ENCODE results near the gene MARCKSL1.
"Not testable (repeated sequence)": the region's sequence is repeated elsewhere in the genome, so short reads cannot be mapped to it uniquely, and the experiment has no call there.

MARCKSL1 gene, protein sequence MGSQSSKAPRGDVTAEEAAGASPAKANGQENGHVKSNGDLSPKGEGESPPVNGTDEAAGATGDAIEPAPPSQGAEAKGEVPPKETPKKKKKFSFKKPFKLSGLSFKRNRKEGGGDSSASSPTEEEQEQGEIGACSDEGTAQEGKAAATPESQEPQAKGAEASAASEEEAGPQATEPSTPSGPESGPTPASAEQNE

DNA sequence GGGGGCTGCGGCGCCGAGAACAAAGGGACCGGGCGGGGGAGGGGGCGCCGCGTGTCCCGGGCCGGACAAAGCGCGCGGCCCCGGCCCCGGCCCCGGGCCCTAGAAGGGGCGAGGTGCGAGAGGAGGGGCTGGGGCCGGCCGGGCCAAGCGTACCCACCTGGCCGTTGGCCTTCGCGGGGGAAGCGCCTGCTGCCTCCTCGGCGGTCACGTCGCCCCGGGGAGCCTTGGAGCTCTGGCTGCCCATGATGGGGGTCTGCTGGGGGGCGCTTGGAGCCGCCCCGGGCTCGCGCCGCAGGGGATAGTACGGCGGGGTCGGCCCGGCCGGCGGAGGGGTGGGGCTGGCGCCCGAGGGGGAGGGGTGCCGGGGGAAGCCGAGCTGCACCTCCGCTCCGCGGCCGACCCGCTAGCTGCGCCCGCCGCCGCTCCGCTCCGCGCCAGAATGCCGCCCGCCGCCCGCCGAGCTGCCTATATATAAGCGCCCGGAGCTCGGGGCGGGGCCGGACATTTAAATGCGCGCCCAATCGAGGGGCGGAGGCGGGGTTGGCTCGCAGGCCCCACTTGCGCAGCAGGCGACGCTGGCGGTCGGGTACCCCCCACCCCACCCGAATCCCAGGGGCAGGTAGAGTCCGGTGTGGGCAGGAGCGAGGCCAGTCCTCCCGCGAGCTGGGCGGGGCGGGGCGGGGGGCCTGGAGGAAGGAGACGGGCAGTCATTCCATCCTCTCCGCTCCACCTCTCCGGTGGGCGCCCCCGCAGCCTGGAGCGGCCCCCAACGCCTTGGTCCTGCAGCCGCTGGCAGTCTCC lies at the start of gene MARCKSL1:
TSS of gene MARCKSL1 (minus strand) at position 444 of the 801 bp plus-strand sequence. CDS start at position 244, 200 bp downstream.
- peak; percentile 86 for DNase-seq

- no peak for DNase-seq
Observed at GRCh38 chr1:32380057-32380456, 44.0 kb upstream of the MARCKSL1 start.

DNA sequence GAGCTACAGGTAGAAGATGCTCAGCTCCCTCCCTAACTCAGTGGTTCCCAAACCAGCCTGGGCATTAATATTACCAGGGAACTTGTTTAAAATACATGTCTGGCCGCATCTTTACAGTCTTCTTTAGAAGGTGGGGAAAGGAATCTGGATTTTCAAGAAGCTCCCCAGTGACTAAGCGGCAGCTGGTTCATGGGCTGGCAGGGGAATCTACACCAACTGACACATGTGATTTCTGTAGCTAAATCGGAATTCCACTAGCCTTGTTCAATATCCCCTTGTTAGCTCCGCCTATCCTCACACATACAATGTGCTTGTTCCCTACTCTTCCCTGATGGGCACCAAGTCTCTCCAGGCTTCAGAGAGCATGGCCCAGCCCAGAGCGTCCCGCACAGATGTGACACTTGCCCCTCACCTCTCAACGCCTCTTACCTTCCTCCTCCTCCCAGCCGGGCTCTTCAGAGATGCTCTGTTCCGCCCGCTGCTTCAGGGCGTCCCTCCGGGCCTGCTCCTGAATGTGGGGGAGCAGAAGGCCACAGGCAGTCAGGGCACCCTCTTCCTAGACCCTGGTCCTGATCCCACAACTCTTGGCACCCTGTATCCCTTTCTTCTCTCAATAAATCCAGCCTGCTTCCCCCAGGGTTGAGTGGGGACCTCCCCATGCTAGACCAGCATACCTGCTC lies 41.6 kb upstream of the MARCKSL1 start:
- DNase-seq = no peak

GRCh38 chr1:32376199-32376598 lies 40.2 kb upstream of the MARCKSL1 start:
- DNase-seq = no peak

DNA sequence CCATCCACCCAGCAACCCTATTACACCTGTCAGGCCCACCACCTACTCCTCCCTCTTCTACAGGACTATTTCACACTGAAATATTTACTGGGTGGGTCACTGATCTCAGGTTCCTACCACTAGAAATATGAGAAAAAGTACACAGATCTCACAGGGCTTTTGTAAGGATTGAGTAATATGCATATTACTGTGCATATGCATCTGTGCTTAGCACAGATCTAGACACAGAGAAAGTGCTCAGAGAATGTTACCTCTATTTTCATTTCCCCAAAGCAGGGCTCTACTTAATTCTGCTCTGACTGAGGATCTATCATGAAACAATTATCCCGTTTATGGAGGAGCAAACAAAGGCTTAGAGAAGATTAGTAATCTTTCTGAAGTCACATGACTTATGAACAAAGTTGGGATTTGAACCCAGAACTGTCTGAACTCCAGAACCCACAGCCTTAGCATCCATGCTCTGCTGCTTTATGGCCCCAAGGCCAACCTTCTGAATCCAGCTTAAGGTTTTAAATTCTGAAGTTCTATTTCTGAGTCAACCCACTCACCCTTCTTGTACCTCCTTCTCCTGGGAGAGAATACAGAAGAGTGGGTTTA lies 38.1 kb upstream of the MARCKSL1 start:
- no peak for DNase-seq

GRCh38 chr1:32372149-32372756 lies 36.2 kb upstream of the MARCKSL1 start:
- DNase-seq = peak; percentile 63

- no peak for DNase-seq
Observed at GRCh38 chr1:32367912-32368635, 32.0 kb upstream of the MARCKSL1 start.

GRCh38 chr1:32365445-32365844 lies 29.4 kb upstream of the MARCKSL1 start:
- DNase-seq = no peak

DNA sequence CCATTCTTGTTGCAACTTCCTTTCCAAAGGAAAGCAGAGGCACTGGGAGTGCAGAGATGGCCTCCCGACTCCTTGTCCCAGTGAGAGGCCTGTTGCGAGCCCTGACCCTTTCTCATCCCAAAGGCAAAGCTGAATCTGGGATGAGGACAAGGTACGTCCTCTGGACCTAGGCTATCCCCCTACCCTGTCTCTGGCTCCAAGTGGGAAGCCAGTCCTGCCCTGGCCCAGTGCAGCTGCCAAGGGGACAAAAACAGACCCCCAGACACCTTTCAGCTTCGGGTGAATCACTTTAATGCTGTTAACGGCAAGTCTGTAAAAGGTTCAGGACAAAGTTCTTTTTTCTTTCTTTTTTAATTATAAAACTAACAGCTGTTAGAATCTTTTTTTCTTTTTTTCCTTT lies 28.8 kb upstream of the MARCKSL1 start:
- no peak for DNase-seq

DNA sequence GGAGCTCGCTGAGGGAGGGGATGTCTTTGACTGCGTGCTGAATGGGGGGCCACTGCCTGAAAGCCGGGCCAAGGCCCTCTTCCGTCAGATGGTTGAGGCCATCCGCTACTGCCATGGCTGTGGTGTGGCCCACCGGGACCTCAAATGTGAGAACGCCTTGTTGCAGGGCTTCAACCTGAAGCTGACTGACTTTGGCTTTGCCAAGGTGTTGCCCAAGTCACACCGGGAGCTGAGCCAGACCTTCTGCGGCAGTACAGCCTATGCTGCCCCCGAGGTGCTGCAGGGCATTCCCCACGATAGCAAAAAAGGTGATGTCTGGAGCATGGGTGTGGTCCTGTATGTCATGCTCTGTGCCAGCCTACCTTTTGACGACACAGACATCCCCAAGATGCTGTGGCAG lies 27.7 kb upstream of the MARCKSL1 start:
- DNase-seq = no peak

DNA sequence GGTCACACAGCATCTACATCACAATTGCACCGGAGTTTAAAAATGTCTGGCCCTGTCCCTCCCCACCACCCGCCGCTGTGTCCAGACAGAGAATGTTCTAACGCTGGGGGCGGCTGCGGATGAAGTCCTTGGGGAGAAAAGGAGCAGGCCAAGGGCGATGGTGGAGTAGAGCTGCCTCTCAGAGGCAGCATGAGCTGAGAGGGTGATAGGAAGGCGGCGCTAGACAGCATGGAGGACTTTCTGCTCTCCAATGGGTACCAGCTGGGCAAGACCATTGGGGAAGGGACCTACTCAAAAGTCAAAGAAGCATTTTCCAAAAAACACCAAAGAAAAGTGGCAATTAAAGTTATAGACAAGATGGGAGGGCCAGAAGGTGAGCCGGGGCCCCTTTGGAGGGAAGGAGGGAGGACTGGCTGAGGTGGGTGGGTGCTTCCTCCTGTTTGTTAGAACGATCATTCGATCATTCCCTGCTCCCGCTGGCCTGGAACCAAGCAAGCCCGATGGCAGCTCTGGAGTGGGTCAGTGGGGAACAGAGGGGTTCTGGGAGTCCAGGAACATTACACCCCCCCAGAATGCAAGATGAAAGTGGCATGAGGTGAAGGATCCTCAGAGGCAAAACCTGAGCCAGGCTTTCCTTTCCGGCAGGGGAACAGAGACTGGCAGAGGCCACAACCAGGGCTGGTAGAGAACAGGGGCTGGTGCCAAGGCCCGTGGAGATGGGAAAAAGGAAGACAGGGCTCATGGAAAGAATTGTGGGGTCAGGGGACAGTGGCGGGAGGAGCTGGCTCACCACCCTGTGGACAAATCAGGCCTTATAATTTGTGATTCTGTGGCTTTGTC lies 26.7 kb upstream of the MARCKSL1 start, which contains the start of the genes FAM229A and TSSK3:
TSS of gene FAM229A (minus strand) at position 12 of the 840 bp plus-strand sequence. CDS start 394 bp downstream, outside the sequence.
TSS of gene TSSK3 (plus strand) at position 66 of the 840 bp plus-strand sequence. CDS start at position 229, 163 bp downstream.
- no peak for DNase-seq

DNA sequence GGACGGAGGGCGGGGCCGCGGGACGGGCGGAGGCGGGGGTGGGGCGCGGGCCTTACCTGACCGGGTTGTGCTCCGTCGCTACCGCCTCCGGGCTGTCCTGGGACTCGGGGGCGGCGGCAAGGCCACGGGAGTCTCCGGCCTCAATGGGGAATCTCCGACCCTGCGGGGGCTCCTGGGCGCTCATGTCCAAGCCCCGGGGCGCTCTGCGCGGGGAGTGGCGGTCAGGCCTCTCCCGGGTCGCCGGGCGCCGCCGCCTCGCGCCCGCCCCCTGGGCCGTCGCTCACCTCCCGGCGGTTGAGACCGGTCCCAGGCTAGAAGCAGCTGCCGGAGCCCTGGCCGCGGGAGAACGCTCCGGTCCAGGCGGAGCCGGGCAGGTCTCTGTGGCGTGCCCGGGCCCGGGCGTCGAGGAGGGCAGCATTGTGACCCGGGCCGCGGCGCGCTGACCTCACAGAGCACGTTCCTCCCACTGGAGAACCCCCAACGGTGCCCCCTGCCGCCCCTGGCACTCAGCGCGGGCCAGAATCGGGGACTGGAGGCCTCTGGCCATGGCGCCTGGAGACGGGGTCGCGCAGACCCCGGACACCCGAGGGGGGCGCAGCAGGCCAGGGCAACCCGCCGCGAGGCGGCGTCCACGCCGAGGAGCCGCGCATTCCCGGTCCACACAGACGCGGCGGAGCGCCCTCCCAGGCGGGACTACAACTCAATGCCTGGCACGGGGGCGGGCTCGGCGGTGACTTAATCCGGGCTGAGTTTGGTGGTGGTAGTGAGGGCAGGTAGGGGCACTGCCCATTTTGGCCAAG lies 25.8 kb upstream of the MARCKSL1 start:
- DNase-seq = peak; percentile 12

- no peak for DNase-seq
Observed at GRCh38 chr1:32361308-32361673, 25.3 kb upstream of the MARCKSL1 start.

DNA sequence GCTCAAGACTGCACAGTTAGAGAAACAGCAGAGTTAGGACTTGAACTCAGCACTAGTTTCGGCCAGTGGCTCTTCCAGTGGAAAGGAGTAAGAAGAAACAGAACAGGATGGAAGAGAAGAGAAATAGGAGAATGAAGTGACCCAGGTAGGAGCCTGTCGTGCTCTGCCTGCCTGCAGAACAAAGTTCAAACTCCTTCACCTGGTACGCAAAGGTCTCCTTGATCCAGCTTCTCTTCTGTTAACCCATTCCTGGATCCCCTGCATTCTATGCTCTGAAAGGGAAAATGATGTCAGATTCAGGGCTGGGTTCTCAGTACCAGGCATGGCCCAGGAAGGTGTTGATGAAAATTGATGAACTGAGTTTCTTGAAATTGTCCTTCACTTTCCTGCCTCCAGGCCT lies 22.4 kb upstream of the MARCKSL1 start:
- no peak for DNase-seq

DNA sequence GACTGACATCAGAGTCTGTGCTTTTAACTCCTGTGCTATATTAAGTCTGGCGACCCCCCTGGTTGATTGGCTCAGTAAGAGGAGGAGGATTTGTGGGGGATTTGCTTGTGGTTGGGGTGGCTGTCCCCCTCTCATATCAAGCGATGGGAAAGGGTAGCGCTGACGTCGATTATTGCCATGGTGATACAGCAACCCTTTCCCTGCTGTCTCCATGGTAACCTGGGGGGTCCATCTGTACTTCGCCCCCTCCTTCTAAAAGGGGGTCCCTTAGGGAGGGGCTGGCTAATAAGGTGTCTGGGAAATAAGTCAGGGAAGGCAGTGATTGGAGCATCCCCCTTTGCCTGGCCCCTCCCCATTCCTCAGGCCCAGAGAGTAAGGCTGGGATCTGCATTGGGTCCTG lies 21.6 kb upstream of the MARCKSL1 start:
- DNase-seq = no peak

- DNase-seq = no peak
Observed at GRCh38 chr1:32356478-32356877, 20.4 kb upstream of the MARCKSL1 start.

DNA sequence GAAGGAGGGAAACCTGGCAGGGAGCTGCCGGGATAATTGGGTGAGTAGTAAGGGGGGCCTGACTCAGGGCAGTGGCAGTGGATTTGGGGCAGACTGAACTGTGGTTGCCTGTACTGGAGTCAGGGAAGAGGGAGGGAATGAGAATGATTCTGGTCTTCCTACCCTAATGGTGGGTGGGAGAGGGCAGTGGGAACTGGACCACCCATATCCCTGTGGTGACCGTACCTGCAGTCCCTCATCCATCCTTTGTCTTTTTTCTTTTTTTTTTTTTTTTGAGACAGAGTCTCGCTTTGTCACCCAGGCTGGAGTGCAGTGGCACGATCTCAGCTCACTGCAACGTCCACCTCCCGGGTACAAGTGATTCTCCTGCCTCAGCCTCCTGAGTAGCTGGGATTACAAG lies 19.7 kb upstream of the MARCKSL1 start:
- not testable (repeated sequence) for DNase-seq

DNA sequence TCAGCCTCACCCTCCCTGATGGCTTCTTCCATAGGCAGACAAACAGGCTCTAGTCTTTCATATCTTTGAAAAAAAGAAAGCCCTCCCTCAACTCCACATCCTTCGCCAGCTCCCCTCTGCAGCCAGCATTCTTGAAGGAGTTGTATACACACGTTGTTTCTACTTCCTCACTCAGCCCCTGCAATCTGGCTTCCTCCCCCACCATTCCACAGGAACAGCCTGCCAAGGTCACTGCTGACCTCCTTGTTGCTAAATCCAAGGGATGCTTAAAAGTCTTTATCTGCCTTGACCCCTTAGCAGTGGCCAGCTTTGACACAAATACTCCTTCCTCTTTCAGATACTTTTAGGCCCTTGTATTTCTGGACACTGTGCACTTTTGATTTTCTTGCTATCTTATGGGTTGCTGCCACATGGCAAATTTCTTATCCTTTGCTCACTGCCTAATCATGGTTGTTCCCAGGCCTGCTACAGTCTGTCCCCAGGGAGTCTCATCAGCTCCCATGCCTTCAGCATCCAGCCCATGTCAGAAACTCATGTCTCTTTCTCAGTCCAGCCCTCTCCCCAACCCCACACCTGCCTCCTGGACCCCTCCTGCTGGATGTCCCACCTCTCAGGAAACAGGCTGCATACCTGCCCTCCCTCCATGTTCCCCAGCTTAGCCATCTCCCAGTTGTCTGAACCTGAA lies 18.0 kb upstream of the MARCKSL1 start:
- DNase-seq = no peak

DNA sequence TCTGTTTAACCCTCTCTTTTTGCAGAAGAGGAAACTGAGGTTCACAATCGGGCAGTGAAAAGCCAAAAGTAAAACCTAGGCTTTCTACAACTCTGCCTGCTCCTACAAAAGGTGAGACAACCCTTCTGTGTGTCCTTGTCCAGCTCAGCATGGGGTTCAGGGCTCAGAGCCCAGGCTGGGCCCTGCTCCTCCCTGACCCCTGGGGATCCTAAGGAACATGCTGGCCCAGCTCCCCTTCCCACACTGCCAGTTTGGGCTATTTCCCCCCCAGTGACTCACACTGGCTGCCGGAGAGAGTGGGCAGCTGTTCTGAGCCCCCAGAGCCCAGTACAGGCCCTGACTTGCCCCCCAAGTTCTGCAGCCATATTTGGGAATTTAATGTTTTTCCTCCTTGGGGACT lies 17.4 kb upstream of the MARCKSL1 start:
- no peak for DNase-seq

Data from CD4-positive, alpha-beta T cell treated with Interferon gamma for 1 hour (primary cell).